Breast epithelium (tissue), 3 donors: ENCODE results near the gene MLLT10.

Experiments used
- CTCF ChIP-seq, 3 donors: fragments of 450-650 bp; IDR thresholded peaks; one replicate each; pipeline ENCODE4 v1.5.1; 2016 to 2017; ENCODE audit warnings: antibody characterized with exemption in 3 of 3, mild to moderate bottlenecking in 3 of 3, moderate library complexity in 3 of 3
- POLR2A ChIP-seq: fragments of 450-650 bp; IDR thresholded peaks from one replicate; pipeline ENCODE4 v1.6.1; 2016; ENCODE audit warnings: antibody characterized with exemption, mild to moderate bottlenecking, moderate library complexity
- POLR2AphosphoS5 ChIP-seq, 3 donors: sonication (generic); formaldehyde crosslinking; IDR thresholded peaks; one replicate each; pipeline ENCODE4 v1.6.1; 2017; ENCODE audit warnings: antibody characterized with exemption in 3 of 3

GRCh38 chr10:21521751-21522533, 12.1 kb upstream of the MLLT10 start:
- TF ChIP-seq POLR2A (no peak), CTCF (IDR thresholded peaks at IDR 0.05) (no peak), POLR2AphosphoS5 (IDR thresholded peaks at IDR 0.05) (no peak)
